HepG2 (cell line): Measurements from ENCODE around the gene TOLLIP. TPM values are rescaled to one million over a fixed set of nuclear protein-coding genes. Genes with fewer than 3 reads are reported as not detected.

ENCODE experiments used
- ATAC-seq: fragments of 200-7000 bp; cut with Tn5 transposase; 3 replicates; pipeline ENCODE4 v1.9.1; 2020; ENCODE audit warnings: mild to moderate bottlenecking, moderate library complexity
- BruUV-seq: library from RNA; stranded (reverse); fragments of 400-500 nt; replicated peaks from 2 replicates; lab custom pipeline; 2021; lab: Mats Ljungman, UMichigan
- CTCF ChIA-PET: fragments of 300-600 bp; formaldehyde crosslinking; extraction: SDS; loops from one replicate; lab custom pipeline; 2021; ENCODE audit warnings: low total read pairs, inconsistent platforms, low intra/inter-chr PET ratio; lab: Yijun Ruan, JAX
- POLR2A ChIA-PET: fragments of 350-600 bp; sonication (Branson Sonifier 250); formaldehyde crosslinking; loops from one replicate; lab custom pipeline; 2020; ENCODE audit warnings: antibody characterized with exemption, inconsistent platforms; lab: Yijun Ruan, JAX
- DNase-seq: peaks from one replicate; pipeline ENCODE4 v3.0.0-alpha.2; 2015; ENCODE audit warnings: low spot score
- FAIRE-seq: peaks from 3 replicates; lab custom pipeline; 2011; peaks lifted over from hg19 to GRCh38; lab: Jason Lieb, UNC
- H2AFZ ChIP-seq: one replicate; pipeline ENCODE4 v1.6.1; 2011; ENCODE audit warnings: low read length, inconsistent platforms
- H3K27ac ChIP-seq: fragments of 300-600 bp; 3 replicates; pipeline ENCODE4 v1.8.0; 2011; ENCODE audit warnings: mixed run types, mild to moderate bottlenecking, mixed read lengths, low read length, inconsistent platforms; ENCODE audit not compliant: insufficient read depth; ENCODE audit errors: extremely low read length
- H3K27me3 ChIP-seq, 2 experiments: fragments of 200-600 bp in 1 of 2; 2 replicates in 1 of 2; 3 replicates in 1 of 2; pipeline versions ENCODE4 v1.6.0 to v1.8.0; 2011; ENCODE audit warnings: low read length in 2 of 2, mild to moderate bottlenecking in 2 of 2, moderate library complexity in 2 of 2, inconsistent platforms in 1 of 2; ENCODE audit not compliant: insufficient read depth in 2 of 2, control insufficient read depth in 1 of 2
- H3K36me3 ChIP-seq, 2 experiments: fragments of 200-600 bp in 1 of 2; replicated peaks in 1 of 2; 2 replicates in 1 of 2; 3 replicates in 1 of 2; pipeline versions ENCODE4 v1.5.1 to v1.8.0; 2011; ENCODE audit warnings: low read length in 2 of 2, inconsistent platforms in 1 of 2; ENCODE audit not compliant: insufficient read depth in 2 of 2, control insufficient read depth in 1 of 2
- H3K4me1 ChIP-seq: 2 replicates; pipeline ENCODE4 v1.5.1; 2012; ENCODE audit warnings: low read length, inconsistent platforms; ENCODE audit not compliant: insufficient read depth
- H3K4me2 ChIP-seq: 2 replicates; pipeline ENCODE4 v1.6.0; 2011; ENCODE audit warnings: low read depth, low read length, inconsistent platforms
- H3K4me3 ChIP-seq, 3 experiments: fragments of 200-600 bp in 1 of 3; sonication (generic), shearing (Covaris generic) in 1 of 3; replicated peaks in 1 of 3; 2 replicates each; pipeline ENCODE4 v1.5.1; 2011 to 2016; ENCODE audit warnings: low read length in 3 of 3, inconsistent platforms in 2 of 3, low read depth in 2 of 3, mild to moderate bottlenecking in 2 of 3, control low read depth in 1 of 3, mixed read lengths in 1 of 3; ENCODE audit not compliant: insufficient read depth in 1 of 3
- H3K79me2 ChIP-seq: one replicate; pipeline ENCODE4 v1.6.1; 2011; ENCODE audit warnings: low read length, inconsistent platforms; ENCODE audit not compliant: insufficient read depth
- H3K9ac ChIP-seq: 2 replicates; pipeline ENCODE4 v1.6.0; 2011; ENCODE audit warnings: mild to moderate bottlenecking, low read depth, low read length, inconsistent platforms; ENCODE audit not compliant: insufficient read depth
- H3K9me3 ChIP-seq: 2 replicates; pipeline ENCODE4 v1.5.1; 2012; ENCODE audit warnings: mild to moderate bottlenecking, low read length
- H4K20me1 ChIP-seq: 2 replicates; pipeline ENCODE4 v1.6.0; 2011; ENCODE audit warnings: inconsistent platforms, mild to moderate bottlenecking, low read length, moderate library complexity; ENCODE audit not compliant: insufficient read depth
- GATAD2A ChIP-seq: IDR thresholded peaks from 2 replicates; pipeline ENCODE4 v1.6.1; 2016
- ZEB1 ChIP-seq: IDR thresholded peaks from 2 replicates; pipeline ENCODE4 v1.6.1; 2012; ENCODE audit warnings: mild to moderate bottlenecking, low read depth, inconsistent platforms; ENCODE audit not compliant: insufficient replicate concordance
- ZNF720 ChIP-seq: sonication (generic); formaldehyde crosslinking; IDR thresholded peaks from 2 replicates; pipeline ENCODE4 v1.4.0; 2020; ENCODE audit warnings: missing genetic modification reagents
- ZNF773 ChIP-seq: sonication (generic); formaldehyde crosslinking; IDR thresholded peaks from 2 replicates; pipeline ENCODE4 v1.4.0; 2020; ENCODE audit warnings: missing genetic modification reagents, borderline replicate concordance
- WGBS: methylation state at CpG from one replicate; pipeline ENCODE4 v1.1.6; 2017; ENCODE audit warnings: low lambda C conversion rate; 5-methylcytosine and 5-hydroxymethylcytosine counted together
- in situ Hi-C: cut with HindIII; loops from 2 replicates; pipeline ENCODE4 v1.10.0; 2017; ENCODE audit warnings: low pct_unique_long_range_greater_than_20kb; ENCODE audit not compliant: extremely low pct_ligation_motif_present
- intact Hi-C: fragments of 100-400 bp; cut with micrococcal nuclease; formaldehyde crosslinking; loops from one replicate; pipeline ENCODE4 v1.10.0; 2022; ENCODE audit not compliant: unreplicated experiment
- polyA plus RNA-seq, 8 experiments: library from polyadenylated mRNA; depleted of rRNA in 3 of 8; stranded (reverse) in 7 of 8; unstranded in 1 of 8; fragments of >200 nt; fragmentation: Illumina TruSeq in 4 of 8; extraction: Trizol in 4 of 8; gene quantifications; 2 replicates each; pipeline versions ENCODE4 v1.2.1 to v1.2.3, GENCODE V29; 2011 to 2016; ENCODE audit warnings: low read depth in 4 of 8, missing spikeins in 1 of 8, mixed read lengths in 1 of 8; ENCODE audit not compliant: insufficient read depth in 1 of 8
- total RNA-seq, 5 experiments: library from RNA; depleted of rRNA; stranded (reverse); fragments of >200 nt; fragmentation: Illumina TruSeq; extraction: Trizol; gene quantifications; 2 replicates each; pipeline ENCODE4 v1.2.3, GENCODE V29; 2016; ENCODE audit warnings: low read depth in 1 of 5
- TF ChIP-seq, protein P1 (sequence below): sonication (generic); formaldehyde crosslinking; IDR thresholded peaks from 2 replicates; pipeline ENCODE4 v1.4.0; 2020; ENCODE audit warnings: missing genetic modification reagents, mild to moderate bottlenecking, borderline replicate concordance

Gene TOLLIP
- total and polyA plus RNA-seq, 2 of the 13 experiments (the other 11 are each of a cell fraction or from before 2014, with no cell fraction given), result 25.9 to 47.5 TPM

DNA sequence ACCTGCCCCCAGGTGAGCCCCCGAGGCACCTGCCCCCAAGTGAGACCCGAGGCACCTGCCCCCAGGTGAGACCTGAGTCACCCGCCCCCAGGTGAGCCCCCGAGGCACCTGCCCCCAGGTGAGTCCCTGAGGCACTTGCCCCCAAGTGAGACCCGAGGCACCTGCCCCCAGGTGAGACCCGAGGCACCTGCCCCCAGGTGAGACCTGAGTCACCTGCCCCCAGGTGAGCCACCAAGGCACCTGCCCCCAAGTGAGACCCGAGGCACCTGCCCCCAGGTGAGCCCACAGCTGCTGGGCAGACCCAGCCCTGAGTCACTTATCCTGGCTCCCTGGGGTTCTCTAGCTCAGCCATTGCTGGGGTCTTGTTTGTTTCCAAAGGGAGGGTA, 50.4 kb downstream of the TOLLIP start:
- WGBS, result 0% methylated on average over 1 of the region's 7 CpGs
- no peak for DNase-seq
- ChIA-PET POLR2A (no interaction called here), CTCF (no interaction called here)
- no peak for FAIRE-seq
- Histone ChIP-seq H3K9me3 (no peaks in the 10 kb centered on the region), H4K20me1 (no peaks in the 10 kb centered on the region), H3K4me2 (no peak overlapping the region), H3K4me1 (peaks cover 27% of the 10 kb centered on the region), H3K79me2 (no peaks in the 10 kb centered on the region), H3K4me3 (no peak overlapping the region), H3K27me3 (no peaks in the 10 kb centered on the region; a peak in 1 of 5 replicates), H3K9ac (no peak overlapping the region), H3K36me3 (no peaks in the 10 kb centered on the region), H3K27ac (no peak overlapping the region), H2AFZ (no peak overlapping the region)
- intact Hi-C loops, result no loop called here
- no peak for ATAC-seq
- TF ChIP-seq GATAD2A (CRISPR knock-in tag) (no peak), ZEB1 (peak; percentile 59)
- BruUV-seq, result no TSS peak
- in situ Hi-C loops, result no loop called here

DNA sequence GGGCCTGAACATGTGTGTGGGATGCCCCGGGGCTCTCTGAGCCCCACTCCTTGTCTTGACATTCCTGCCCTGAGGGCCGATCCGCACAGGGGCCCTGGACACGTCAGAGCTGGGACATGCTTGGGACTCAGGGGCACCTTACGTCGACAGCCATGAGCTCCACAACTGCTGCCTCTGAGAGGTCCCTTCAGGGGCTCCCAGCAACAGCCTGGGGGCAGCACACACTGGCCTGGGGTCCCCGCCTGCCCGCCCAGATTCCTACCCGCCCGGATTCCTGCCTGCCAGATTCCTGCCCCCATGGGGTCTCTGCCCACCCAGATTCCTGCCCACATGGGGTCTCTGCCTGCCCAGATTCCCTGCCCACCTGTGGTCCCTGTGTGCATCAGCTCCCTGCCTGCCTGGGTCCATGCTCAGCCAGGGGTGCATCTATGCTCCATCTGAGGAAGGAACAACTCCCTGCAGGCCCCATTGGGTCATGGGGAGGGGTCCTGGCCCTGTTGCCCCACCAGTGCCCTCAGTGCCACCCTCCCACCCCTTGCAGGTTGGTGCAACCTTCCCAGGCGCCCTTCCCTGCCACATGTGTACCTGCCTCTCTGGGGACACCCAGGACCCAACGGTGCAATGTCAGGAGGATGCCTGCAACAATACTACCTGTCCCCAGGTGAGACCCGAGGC, 50.9 kb downstream of the TOLLIP start:
- no TSS peak for BruUV-seq
- CTCF ChIA-PET, result no interaction called here
- FAIRE-seq (no peak), ATAC-seq (no peak), DNase-seq (no peak)
- no peaks in the 10 kb centered on the region for H4K20me1 ChIP-seq
- POLR2A ChIA-PET, result no interaction called here
- no peaks in the 10 kb centered on the region for H3K79me2 ChIP-seq
- H3K36me3 ChIP-seq, result no peaks in the 10 kb centered on the region
- no peaks in the 10 kb centered on the region; a peak in 1 of 5 replicates for H3K27me3 ChIP-seq
- in situ Hi-C loops, result no loop called here
- intact Hi-C loops, result no loop called here
- no peak overlapping the region for H3K4me3 ChIP-seq
- 52% methylated on average over 4 of the region's 13 CpGs for WGBS
- H3K4me1 ChIP-seq, result peaks cover 26% of the 10 kb centered on the region
- H3K4me2 ChIP-seq, result no peak overlapping the region
- H3K9ac ChIP-seq, result no peak overlapping the region
- no peak overlapping the region for H2AFZ ChIP-seq
- no peaks in the 10 kb centered on the region for H3K9me3 ChIP-seq
- no peak overlapping the region for H3K27ac ChIP-seq
- TF ChIP-seq, protein P1, sequence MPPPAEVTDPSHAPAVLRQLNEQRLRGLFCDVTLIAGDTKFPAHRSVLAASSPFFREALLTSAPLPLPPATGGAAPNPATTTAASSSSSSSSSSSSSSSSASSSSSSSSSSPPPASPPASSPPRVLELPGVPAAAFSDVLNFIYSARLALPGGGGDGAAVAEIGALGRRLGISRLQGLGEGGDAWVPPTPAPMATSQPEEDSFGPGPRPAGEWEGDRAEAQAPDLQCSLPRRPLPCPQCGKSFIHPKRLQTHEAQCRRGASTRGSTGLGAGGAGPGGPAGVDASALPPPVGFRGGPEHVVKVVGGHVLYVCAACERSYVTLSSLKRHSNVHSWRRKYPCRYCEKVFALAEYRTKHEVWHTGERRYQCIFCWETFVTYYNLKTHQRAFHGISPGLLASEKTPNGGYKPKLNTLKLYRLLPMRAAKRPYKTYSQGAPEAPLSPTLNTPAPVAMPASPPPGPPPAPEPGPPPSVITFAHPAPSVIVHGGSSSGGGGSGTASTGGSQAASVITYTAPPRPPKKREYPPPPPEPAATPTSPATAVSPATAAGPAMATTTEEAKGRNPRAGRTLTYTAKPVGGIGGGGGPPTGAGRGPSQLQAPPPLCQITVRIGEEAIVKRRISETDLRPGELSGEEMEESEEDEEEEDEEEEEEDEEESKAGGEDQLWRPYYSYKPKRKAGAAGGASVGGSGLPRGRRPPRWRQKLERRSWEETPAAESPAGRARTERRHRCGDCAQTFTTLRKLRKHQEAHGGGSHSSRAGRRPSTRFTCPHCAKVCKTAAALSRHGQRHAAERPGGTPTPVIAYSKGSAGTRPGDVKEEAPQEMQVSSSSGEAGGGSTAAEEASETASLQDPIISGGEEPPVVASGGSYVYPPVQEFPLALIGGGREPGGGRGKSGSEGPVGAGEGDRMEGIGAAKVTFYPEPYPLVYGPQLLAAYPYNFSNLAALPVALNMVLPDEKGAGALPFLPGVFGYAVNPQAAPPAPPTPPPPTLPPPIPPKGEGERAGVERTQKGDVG (CRISPR knock-in tag), result no peak
- no peak for TF ChIP-seq ZNF720 (CRISPR knock-in tag)
- no peak for TF ChIP-seq ZNF773 (CRISPR knock-in tag)
